PFSK-1 (cell line): Measurements from ENCODE around the gene ATP6V0B.

Experiments used
- POLR2AphosphoS5 ChIP-seq: IDR thresholded peaks from 2 replicates; pipeline ENCODE4 v1.6.1; 2012; ENCODE audit warnings: low read depth, mild to moderate bottlenecking, control low read depth, low read length, moderate library complexity
- SIN3A ChIP-seq: IDR thresholded peaks from 2 replicates; pipeline ENCODE4 v1.6.1; 2012; ENCODE audit warnings: mild to moderate bottlenecking, low read length, moderate library complexity, borderline replicate concordance; ENCODE audit not compliant: insufficient read depth
- TAF1 ChIP-seq: IDR thresholded peaks from 2 replicates; pipeline ENCODE4 v1.6.1; 2012; ENCODE audit warnings: low read length, control low read depth, borderline replicate concordance; ENCODE audit not compliant: insufficient read depth
- TF ChIP-seq, protein P1 (sequence below), 2 experiments: IDR thresholded peaks; 2 replicates each; pipeline versions ENCODE4 v1.6.1 to v1.8.0; 2011 to 2012; ENCODE audit warnings: low read depth in 2 of 2, low read length in 2 of 2, control low read depth in 1 of 2, inconsistent platforms in 1 of 2, mild to moderate bottlenecking in 1 of 2, moderate library complexity in 1 of 2; ENCODE audit not compliant: insufficient read depth in 1 of 2

GRCh38 chr1:43931711-43932660 is 42.8 kb upstream of the ATP6V0B start:
- TF ChIP-seq POLR2AphosphoS5 (no peak), SIN3A (no peak), TAF1 (no peak)
- TF ChIP-seq, protein P1, sequence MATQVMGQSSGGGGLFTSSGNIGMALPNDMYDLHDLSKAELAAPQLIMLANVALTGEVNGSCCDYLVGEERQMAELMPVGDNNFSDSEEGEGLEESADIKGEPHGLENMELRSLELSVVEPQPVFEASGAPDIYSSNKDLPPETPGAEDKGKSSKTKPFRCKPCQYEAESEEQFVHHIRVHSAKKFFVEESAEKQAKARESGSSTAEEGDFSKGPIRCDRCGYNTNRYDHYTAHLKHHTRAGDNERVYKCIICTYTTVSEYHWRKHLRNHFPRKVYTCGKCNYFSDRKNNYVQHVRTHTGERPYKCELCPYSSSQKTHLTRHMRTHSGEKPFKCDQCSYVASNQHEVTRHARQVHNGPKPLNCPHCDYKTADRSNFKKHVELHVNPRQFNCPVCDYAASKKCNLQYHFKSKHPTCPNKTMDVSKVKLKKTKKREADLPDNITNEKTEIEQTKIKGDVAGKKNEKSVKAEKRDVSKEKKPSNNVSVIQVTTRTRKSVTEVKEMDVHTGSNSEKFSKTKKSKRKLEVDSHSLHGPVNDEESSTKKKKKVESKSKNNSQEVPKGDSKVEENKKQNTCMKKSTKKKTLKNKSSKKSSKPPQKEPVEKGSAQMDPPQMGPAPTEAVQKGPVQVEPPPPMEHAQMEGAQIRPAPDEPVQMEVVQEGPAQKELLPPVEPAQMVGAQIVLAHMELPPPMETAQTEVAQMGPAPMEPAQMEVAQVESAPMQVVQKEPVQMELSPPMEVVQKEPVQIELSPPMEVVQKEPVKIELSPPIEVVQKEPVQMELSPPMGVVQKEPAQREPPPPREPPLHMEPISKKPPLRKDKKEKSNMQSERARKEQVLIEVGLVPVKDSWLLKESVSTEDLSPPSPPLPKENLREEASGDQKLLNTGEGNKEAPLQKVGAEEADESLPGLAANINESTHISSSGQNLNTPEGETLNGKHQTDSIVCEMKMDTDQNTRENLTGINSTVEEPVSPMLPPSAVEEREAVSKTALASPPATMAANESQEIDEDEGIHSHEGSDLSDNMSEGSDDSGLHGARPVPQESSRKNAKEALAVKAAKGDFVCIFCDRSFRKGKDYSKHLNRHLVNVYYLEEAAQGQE (IDR thresholded peaks at IDR 0.05; ENCODE audit: insufficient read depth in 1 of 2, low read depth in 2 of 2, low read length in 2 of 2) = no peak
